NCI-H2227 (cell line): Measurements from ENCODE around the gene CREB5.
"Not testable (repeated sequence)": the region's sequence is repeated elsewhere in the genome, so short reads cannot be mapped to it uniquely, and the experiment has no call there.

Experiments
- DNase-seq: peaks from one replicate; lab custom pipeline; 2025; ENCODE audit not compliant: unreplicated experiment; lab: John Stamatoyannopoulos, UW

Gene CREB5

DNA sequence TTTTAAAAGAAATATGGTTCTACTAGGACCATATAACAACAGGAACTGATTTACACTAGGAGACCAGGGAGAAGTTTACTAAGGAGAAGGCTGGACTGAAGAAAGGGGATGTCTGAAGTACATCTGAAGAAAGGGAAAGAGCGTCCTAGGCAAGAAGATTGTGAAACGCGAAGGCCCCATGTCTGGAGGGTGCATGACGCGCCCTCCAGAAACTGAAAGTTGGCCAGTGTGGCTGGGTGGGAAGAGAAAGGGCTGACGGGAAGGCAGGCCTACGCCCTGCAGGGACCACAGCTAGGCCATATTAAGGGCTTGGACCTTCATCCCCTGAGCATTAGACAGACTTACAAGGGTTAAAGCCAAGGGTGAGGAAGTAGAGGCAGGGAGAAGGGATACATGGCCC is 387.8 kb downstream of the CREB5 start:
- no peak for DNase-seq

DNA sequence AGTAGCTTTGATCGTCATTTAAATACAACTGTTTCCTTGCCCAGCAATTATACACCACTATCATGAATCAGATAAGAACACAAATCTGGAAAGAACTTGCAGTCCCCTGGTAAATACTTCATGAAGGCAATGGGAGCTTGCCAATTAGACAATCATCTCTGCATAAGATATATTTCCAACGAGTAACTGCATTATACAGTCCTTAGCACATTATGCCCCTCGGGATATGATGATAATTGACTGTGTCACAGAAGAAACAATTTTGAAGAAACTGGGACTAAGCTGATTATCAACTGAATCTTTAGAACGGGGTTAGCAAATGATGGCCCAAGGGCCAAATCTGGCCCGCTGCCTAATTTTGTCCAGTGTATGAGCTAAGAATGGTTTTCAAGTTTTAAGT is 390.1 kb downstream of the CREB5 start:
- no peak for DNase-seq

DNA sequence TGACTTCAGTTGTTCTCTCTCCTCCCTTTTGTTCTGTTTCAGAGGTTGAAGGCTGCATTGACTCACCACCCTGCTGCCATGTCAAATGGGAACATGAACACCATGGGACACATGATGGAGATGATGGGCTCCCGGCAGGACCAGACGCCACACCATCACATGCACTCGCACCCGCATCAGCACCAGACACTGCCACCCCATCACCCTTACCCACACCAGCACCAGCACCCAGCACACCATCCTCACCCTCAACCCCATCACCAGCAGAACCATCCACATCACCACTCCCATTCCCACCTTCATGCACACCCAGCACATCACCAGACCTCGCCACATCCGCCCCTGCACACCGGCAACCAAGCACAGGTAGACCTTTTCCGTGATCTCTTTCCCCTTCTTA is 391.8 kb downstream of the CREB5 start:
- DNase-seq, result no peak

- DNase-seq, result no peak
Observed at GRCh38 chr7:28804990-28805389, 392.7 kb downstream of the CREB5 start.

DNA sequence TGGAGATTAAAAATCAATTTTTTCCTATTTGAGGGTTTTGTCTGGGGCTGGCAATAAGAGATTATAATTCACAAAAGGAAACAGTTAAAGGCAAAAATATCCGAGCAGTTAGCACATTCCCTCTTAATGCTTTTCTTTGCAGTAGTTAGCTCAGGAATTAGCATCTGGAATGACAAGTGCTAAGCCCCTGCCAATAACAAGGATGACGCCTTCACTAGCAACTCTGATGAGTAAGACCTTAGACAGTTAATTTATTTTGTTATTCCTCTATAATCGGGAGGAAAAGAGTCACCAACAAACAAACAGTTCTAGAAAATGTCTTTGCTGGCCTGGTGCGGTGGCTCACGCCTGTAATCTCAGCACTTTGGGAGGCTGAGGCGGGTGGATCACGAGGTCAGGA is 394.5 kb downstream of the CREB5 start:
- DNase-seq, result no peak

- no peak for DNase-seq
Observed at GRCh38 chr7:28807396-28807994, 395.2 kb downstream of the CREB5 start.

DNA sequence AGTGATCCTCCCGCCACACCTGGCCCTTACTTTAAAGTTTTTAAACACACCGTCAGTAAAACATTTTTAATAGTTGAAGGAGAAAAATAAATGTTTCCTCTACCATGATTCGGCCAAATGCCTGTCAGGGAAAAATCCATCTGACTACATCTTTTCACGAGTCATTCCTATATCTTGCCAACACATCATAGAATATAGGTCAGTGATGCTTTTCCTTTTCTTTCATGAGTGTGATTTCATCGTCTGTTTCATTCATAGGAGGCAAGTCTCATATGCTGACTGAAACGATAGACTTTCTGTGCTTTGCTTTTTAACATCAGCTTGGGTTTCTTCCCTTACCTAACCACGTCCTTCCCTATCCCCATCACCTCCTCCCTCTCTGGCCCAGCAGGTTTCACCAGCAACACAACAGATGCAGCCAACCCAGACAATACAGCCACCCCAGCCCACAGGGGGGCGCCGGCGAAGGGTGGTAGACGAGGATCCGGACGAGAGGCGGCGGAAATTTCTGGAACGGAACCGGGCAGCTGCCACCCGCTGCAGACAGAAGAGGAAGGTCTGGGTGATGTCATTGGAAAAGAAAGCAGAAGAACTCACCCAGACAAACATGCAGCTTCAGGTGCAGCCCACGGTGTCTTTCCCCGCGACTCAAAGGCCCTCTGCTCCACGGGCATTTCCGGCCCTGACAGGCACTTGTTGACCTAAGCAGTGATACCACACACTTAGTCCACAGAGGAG is 396.6 kb downstream of the CREB5 start:
- DNase-seq, result no peak

DNA sequence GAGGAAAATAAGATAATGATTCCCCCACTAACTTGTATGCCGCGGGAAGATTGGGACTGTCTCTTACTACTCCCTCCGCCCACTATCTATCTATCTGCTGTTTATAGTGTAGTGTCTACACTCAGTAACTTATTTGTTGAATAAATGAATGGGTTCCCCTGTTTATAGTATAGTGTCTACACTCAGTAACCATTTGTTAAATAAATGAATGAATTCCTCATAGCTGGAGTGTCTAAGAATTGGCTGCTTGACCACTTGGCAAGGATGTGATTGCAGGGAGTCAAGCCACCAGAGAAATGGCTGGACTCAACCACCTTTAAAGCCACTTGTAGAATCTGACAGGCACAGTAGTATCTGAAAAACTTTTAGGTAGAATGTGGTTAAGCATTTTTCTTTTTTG is 398.7 kb downstream of the CREB5 start:
- DNase-seq, result no peak

DNA sequence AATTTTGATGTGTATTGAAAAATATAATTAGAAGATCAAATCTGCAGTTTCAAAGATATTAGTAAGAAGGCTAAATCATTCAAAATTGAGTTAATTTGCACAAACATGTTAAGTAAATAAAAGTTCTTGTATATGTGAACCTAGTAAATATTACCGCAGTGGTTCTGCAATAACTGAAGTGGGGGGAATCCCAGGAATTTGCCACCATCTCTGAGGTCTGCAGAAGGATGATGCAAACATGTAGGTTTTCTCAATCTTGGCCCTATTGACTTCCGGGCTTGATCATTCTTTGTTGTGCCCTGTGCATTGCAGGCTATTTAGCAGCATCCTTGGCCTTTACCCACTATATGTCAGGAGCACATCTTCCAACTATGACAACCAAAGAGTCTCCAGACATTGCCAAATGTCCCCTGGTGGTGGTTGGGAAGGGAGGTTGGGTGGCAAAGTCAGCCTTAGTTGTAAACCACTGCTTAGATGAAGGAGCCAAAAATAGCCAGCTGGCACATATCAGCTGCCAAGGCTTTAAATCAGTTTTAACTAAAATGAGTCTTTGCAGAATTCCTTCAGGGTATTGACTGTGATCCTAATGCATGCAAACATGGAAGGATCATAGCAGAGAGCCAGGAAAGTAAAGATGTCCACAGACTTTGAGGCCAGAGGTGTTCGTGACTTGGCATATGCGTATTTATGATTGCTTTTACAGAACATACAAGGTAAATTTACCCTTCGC is 399.5 kb downstream of the CREB5 start:
- DNase-seq, result no peak

- DNase-seq, result no peak
Observed at GRCh38 chr7:28812616-28813015, 400.3 kb downstream of the CREB5 start.

- DNase-seq, result no peak
Observed at GRCh38 chr7:28813243-28813962, 401.1 kb downstream of the CREB5 start.

- DNase-seq, result no peak
Observed at GRCh38 chr7:28815369-28815927, 403.1 kb downstream of the CREB5 start.

DNA sequence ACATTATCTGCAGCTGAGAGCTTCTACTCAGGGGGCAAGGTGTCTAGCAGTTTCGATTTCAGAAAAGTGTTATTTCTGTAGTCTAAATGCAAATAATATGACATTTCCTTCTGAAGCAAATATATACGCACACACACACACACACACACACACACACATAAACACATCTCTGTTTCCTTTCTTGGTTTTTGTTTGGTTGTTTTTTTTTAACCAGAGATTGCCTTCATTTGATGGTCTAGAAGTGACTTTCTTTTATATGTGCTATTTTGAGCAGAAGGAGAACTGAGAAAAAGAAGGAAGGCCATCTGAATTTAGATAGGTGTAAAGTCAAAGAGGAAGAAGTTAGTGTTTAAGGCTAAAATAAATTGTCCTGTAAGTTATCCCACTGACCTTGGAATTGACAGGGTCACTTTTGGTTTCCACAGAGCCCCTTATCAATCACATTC is 403.6 kb downstream of the CREB5 start:
- DNase-seq, result no peak

- DNase-seq, result no peak
Observed at GRCh38 chr7:28818996-28819395, 406.7 kb downstream of the CREB5 start.

- DNase-seq, result no peak
Observed at GRCh38 chr7:28823582-28823981, 411.3 kb downstream of the CREB5 start.

DNA sequence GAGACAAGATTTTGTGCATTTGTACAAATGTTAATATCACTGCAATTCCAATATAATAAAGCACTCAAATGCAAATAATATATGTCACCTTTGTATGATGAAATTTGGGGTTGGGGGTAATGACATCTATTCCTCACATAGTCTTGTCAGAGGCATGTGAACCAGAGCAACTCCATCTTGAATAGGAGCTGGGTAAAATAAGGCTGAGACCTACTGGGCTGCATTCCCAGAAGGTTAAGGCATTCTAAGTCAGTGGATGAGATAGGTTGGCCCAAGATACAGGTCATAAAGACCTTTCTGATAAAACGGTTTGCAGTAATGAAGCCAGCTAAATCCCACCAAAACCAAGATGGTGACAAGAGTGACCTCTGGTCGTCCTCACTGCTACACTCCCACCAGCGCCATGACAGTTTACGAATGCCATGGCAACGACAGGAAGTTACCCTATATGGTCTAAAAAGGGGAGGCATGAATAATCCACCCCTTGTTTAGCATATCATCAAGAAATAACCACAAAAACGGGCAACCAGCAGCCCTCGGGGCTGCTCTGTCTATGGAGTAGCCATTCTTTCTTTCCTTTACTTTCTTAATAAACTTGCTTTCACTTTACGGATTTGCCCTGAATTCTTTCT is 413.6 kb downstream of the CREB5 start:
- DNase-seq, result not testable (repeated sequence)

DNA sequence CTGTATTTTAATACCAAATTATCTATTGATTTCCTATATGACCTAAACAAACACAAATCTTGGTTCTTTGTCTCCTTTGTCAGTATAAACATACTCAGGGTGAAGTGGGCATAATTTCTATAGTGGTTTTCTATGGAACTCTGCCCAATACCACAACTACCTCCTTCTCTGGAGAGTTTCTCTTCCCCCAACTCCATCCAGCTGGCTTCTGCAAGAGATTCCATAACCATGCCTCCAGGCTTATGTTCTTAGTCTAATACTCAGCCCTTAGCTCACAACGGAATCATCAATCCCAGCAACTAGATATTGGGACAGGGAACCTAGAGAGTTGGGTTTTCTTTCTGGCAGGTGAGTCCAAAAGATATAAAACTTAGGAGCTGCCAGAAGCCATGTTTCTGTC is 418.5 kb downstream of the CREB5 start:
- DNase-seq, result no peak

DNA sequence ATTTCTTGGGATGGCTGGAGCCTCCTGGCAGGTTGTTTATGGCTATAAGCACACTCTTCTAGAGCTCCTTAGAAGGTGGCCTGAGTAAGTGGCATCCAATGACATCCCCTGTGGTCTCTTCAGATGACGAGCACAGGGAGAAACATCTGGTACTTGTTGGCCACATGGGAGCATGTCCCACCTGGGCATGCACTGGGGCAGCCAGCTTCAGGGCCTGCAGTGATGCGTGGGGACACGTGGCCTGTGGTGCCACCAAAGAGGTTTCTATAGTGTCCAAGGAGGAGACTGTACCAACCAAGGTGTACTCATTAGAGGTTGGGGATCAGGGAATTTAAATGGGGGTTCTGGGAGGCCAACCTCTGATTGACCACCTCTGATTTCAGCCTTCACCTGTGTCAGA is 420.4 kb downstream of the CREB5 start:
- no peak for DNase-seq

- no peak for DNase-seq
Observed at GRCh38 chr7:28835800-28836199, 423.5 kb downstream of the CREB5 start.

DNA sequence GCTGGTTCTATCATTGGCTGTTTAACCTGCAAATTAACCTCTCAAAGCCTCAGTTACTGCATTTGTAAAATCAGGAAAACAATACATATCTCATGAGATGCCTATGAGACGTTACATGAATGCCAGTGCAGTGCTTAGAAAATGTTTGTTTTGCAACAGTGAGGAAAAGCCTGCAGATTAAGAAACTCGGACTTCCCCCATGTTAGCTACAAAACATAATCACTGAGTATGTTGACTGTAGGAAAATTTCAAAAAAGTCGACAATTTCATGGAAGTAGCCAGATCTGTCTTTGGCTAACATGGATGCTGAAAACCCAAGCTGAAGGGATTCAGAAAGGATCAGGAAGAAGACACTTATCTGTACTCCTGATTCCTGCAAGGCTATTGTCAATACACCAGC is 424.4 kb downstream of the CREB5 start:
- no peak for DNase-seq

GRCh38 chr7:28837216-28837615 is 424.9 kb downstream of the CREB5 start:
- DNase-seq, result no peak
